HUES48 (cell line): Measurements from ENCODE around the gene HS6ST1.
"Not testable (repeated sequence)": the region's sequence is repeated elsewhere in the genome, so short reads cannot be mapped to it uniquely, and the experiment has no call there.

Source experiments
- H3K27ac ChIP-seq: one replicate; pipeline ENCODE4 v1.7.0; 2013; ENCODE audit warnings: low read depth, low read length, inconsistent platforms
- H3K27me3 ChIP-seq: 2 replicates; pipeline ENCODE4 v1.6.1; 2013; ENCODE audit warnings: mild to moderate bottlenecking, low read length; ENCODE audit not compliant: control insufficient read depth, insufficient read depth
- H3K36me3 ChIP-seq: 2 replicates; pipeline ENCODE4 v1.6.1; 2013; ENCODE audit warnings: low read length; ENCODE audit not compliant: control insufficient read depth, insufficient read depth
- H3K4me1 ChIP-seq: 2 replicates; pipeline ENCODE4 v1.6.1; 2013; ENCODE audit warnings: mild to moderate bottlenecking, low read length; ENCODE audit not compliant: control insufficient read depth, insufficient read depth
- H3K4me3 ChIP-seq: 2 replicates; pipeline ENCODE4 v1.5.1; 2013; ENCODE audit warnings: mild to moderate bottlenecking, low read depth, low read length
- H3K9ac ChIP-seq: 2 replicates; pipeline ENCODE4 v1.6.1; 2013; ENCODE audit warnings: mild to moderate bottlenecking, low read depth, low read length, moderate library complexity
- H3K9me3 ChIP-seq: 2 replicates; pipeline ENCODE4 v1.6.1; 2013; ENCODE audit warnings: low read length; ENCODE audit not compliant: control insufficient read depth, insufficient read depth

Gene HS6ST1

GRCh38 chr2:128268611-128269010 is 50.1 kb downstream of the HS6ST1 start:
- not testable (repeated sequence) for H3K36me3 ChIP-seq, H3K27me3 ChIP-seq, H3K4me1 ChIP-seq, H3K4me3 ChIP-seq, H3K9me3 ChIP-seq, H3K9ac ChIP-seq, H3K27ac ChIP-seq

GRCh38 chr2:128268145-128268544 is 50.5 kb downstream of the HS6ST1 start:
- H3K9ac ChIP-seq, H3K36me3 ChIP-seq, H3K4me3 ChIP-seq, H3K4me1 ChIP-seq, H3K27ac ChIP-seq, H3K27me3 ChIP-seq, H3K9me3 ChIP-seq: not testable (repeated sequence)

GRCh38 chr2:128267649-128268048 is 51.0 kb downstream of the HS6ST1 start:
- H3K4me1 ChIP-seq, H3K27ac ChIP-seq, H3K4me3 ChIP-seq, H3K27me3 ChIP-seq, H3K36me3 ChIP-seq, H3K9me3 ChIP-seq, H3K9ac ChIP-seq: not testable (repeated sequence)

- H3K27ac ChIP-seq, H3K9me3 ChIP-seq, H3K27me3 ChIP-seq, H3K36me3 ChIP-seq, H3K9ac ChIP-seq, H3K4me1 ChIP-seq, H3K4me3 ChIP-seq: not testable (repeated sequence)
Measured at GRCh38 chr2:128267197-128267596, 51.5 kb downstream of the HS6ST1 start.

GRCh38 chr2:128266463-128266862 is 52.2 kb downstream of the HS6ST1 start:
- not testable (repeated sequence) for H3K9ac ChIP-seq, H3K4me3 ChIP-seq, H3K36me3 ChIP-seq, H3K4me1 ChIP-seq, H3K27me3 ChIP-seq, H3K9me3 ChIP-seq, H3K27ac ChIP-seq

GRCh38 chr2:128265608-128265993 is 53.1 kb downstream of the HS6ST1 start:
- H3K36me3 ChIP-seq, H3K9ac ChIP-seq, H3K9me3 ChIP-seq, H3K27me3 ChIP-seq, H3K27ac ChIP-seq, H3K4me3 ChIP-seq: not testable (repeated sequence)
- H3K4me1 ChIP-seq, result peaks cover 15% of the 10 kb centered on the region

- Histone ChIP-seq H3K9me3 (no peaks in the 10 kb centered on the region), H3K36me3 (peaks cover 10% of the 10 kb centered on the region), H3K27ac (no peak overlapping the region), H3K4me3 (no peak overlapping the region), H3K27me3 (no peaks in the 10 kb centered on the region), H3K4me1 (peaks cover 18% of the 10 kb centered on the region), H3K9ac (no peak overlapping the region)
Measured at GRCh38 chr2:128264881-128265607, 53.6 kb downstream of the HS6ST1 start.

- no peak overlapping the region for H3K9ac ChIP-seq
- H3K4me1 ChIP-seq, result peaks cover 18% of the 10 kb centered on the region
- H3K27me3 ChIP-seq, result no peaks in the 10 kb centered on the region
- no peaks in the 10 kb centered on the region for H3K9me3 ChIP-seq
- no peak overlapping the region for H3K27ac ChIP-seq
- H3K4me3 ChIP-seq, result no peak overlapping the region
- H3K36me3 ChIP-seq, result peaks cover 10% of the 10 kb centered on the region
Measured at GRCh38 chr2:128263902-128264331, 54.8 kb downstream of the HS6ST1 start.

GRCh38 chr2:128262315-128263253 is 56.1 kb downstream of the HS6ST1 start:
- Histone ChIP-seq H3K9ac (no peak overlapping the region), H3K9me3 (no peaks in the 10 kb centered on the region), H3K27me3 (no peaks in the 10 kb centered on the region), H3K36me3 (peaks cover 7% of the 10 kb centered on the region), H3K27ac (no peak overlapping the region), H3K4me1 (peaks cover 18% of the 10 kb centered on the region), H3K4me3 (no peak overlapping the region)

- Histone ChIP-seq H3K9ac (peak overlapping the region; percentile 70), H3K27ac (peak overlapping the region; percentile 96), H3K4me1 (peaks cover 18% of the 10 kb centered on the region), H3K9me3 (no peaks in the 10 kb centered on the region), H3K27me3 (no peaks in the 10 kb centered on the region), H3K4me3 (no peak overlapping the region), H3K36me3 (peaks cover 7% of the 10 kb centered on the region)
Measured at GRCh38 chr2:128261245-128262128, 57.2 kb downstream of the HS6ST1 start.
